Measurements from ENCODE around the gene TGFBR3L.
A peak's percentile ranks its signal among the peaks of the same experiment; 100 is the strongest.

Gene TGFBR3L

GRCh38 chr19:7914598-7915045, at the start of gene TGFBR3L:
Gene TGFBR3L (plus strand): TSS chr19:7914830.
- TF ChIP-seq, protein P1, sequence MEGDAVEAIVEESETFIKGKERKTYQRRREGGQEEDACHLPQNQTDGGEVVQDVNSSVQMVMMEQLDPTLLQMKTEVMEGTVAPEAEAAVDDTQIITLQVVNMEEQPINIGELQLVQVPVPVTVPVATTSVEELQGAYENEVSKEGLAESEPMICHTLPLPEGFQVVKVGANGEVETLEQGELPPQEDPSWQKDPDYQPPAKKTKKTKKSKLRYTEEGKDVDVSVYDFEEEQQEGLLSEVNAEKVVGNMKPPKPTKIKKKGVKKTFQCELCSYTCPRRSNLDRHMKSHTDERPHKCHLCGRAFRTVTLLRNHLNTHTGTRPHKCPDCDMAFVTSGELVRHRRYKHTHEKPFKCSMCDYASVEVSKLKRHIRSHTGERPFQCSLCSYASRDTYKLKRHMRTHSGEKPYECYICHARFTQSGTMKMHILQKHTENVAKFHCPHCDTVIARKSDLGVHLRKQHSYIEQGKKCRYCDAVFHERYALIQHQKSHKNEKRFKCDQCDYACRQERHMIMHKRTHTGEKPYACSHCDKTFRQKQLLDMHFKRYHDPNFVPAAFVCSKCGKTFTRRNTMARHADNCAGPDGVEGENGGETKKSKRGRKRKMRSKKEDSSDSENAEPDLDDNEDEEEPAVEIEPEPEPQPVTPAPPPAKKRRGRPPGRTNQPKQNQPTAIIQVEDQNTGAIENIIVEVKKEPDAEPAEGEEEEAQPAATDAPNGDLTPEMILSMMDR (IDR thresholded peaks at IDR 0.05; ENCODE audit: insufficient read depth, low read depth, low read length, missing control alignments): no peak
- DNase-seq (ENCODE audit: low read depth): no peak
- no peak within 1 kb of the TSS for H3K4me3 ChIP-seq (ENCODE audit: low read length)

- no peak overlapping the region for H3K4me3 ChIP-seq (ENCODE audit: low read length)
- DNase-seq (ENCODE audit: low read depth): no peak
- TF ChIP-seq, protein P1 (IDR thresholded peaks at IDR 0.05; ENCODE audit: insufficient read depth, low read depth, low read length, missing control alignments): no peak
These were observed 49.2 kb upstream of the TGFBR3L start for GRCh38 chr19:7865262-7865911.

DNA sequence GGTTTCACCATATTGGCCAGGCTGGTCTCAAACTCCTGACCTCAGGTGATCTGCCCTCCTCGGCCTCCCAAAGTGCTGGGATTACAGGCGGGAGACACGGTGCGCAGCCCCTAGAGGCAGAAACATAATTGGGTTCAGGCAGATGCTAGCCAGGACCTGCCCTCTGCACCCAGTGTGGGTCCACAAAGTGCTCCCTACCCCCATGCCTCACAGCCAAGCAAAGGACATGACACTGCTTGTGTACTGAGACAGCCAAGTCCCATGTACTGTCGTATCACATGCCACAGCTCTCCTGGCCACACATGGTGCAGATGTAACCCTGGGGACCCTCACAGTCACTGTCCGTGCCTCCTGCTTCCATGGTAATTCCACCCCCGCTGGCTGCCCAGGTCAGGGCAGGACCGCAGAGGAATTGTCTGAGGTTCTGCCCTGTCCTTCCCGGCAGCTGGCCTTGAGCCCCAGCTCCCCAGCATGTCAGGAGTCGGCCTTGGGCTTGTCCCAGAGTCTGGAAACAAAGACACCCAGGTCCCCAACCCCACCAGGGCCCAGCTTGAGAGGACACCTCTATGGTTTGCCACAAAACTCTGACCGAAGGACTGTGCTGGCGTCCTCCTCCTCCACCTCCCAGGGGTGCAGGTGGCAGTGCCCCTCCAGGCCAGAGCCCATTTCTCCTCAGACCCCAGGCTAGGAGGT, 48.1 kb upstream of the TGFBR3L start:
- H3K4me3 ChIP-seq (ENCODE audit: low read length): no peak overlapping the region
- TF ChIP-seq, protein P1 (IDR thresholded peaks at IDR 0.05; ENCODE audit: insufficient read depth, low read depth, low read length, missing control alignments): no peak
- DNase-seq (ENCODE audit: low read depth): no peak

GRCh38 chr19:7867092-7867844, 47.4 kb upstream of the TGFBR3L start:
- TF ChIP-seq, protein P1 (IDR thresholded peaks at IDR 0.05; ENCODE audit: insufficient read depth, low read depth, low read length, missing control alignments): no peak
- no peak overlapping the region for H3K4me3 ChIP-seq (ENCODE audit: low read length)
- no peak for DNase-seq (ENCODE audit: low read depth)

GRCh38 chr19:7868326-7868670, 46.3 kb upstream of the TGFBR3L start:
- DNase-seq (ENCODE audit: low read depth): peak; percentile 34
- TF ChIP-seq, protein P1 (IDR thresholded peaks at IDR 0.05; ENCODE audit: insufficient read depth, low read depth, low read length, missing control alignments): no peak
- no peak overlapping the region for H3K4me3 ChIP-seq (ENCODE audit: low read length)

GRCh38 chr19:7868671-7869452, 45.8 kb upstream of the TGFBR3L start:
- TF ChIP-seq, protein P1 (IDR thresholded peaks at IDR 0.05; ENCODE audit: insufficient read depth, low read depth, low read length, missing control alignments): peak; percentile 39
- peak; percentile 82 for DNase-seq (ENCODE audit: low read depth)
- H3K4me3 ChIP-seq (ENCODE audit: low read length): peak overlapping the region; percentile 46
